ENCODE results near the gene MRPS18A. TPM values are rescaled to one million over a fixed set of nuclear protein-coding genes. Genes with fewer than 3 reads are reported as not detected.
A peak's percentile ranks its signal among the peaks of the same experiment; 100 is the strongest.

The MRPS18A gene
- total and polyA plus RNA-seq, 3 donors from 2014 or later = 37.5 to 63.0 (median 48.6) TPM

DNA sequence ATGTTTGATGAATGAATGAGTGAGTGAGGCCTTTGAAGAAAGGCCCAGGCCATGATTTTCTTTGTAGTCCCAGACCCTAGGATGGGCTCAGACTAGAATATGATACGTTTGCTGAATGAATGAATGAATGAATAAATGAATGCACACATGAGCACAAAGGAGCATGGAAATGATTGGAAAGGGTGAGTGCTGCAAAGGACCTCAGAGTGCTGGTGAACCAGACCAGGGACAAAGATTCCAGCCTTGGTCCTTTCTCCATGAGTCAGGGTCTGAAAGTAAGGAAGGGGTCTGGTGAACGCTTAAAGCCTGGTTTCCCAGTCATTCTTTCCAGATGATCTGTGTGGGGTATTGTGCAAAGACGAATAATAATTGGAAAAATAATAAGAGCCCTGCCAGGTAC is 40.0 kb upstream of the MRPS18A start:
- intact Hi-C loops (cut with DNase I; ENCODE audit: low total_unique reads) = no loop called here
- TF ChIP-seq POLR2A (IDR thresholded peaks at IDR 0.05) (no peak), CTCF (IDR thresholded peaks at IDR 0.05) (no peak)
- Histone ChIP-seq H3K4me3 (no peak overlapping the region), H3K27ac (no peak overlapping the region), H3K9me3 (no peaks in the 10 kb centered on the region), H3K4me1 (no peaks in the 10 kb centered on the region), H3K36me3 (ENCODE audit: low read depth, missing control alignments) (no peaks in the 10 kb centered on the region), H3K27me3 (no peaks in the 10 kb centered on the region)
- DNase-seq = no peak
- WGBS, 2 donors = 72 to 77% methylated on average over 3 of the region's 3 CpGs

GRCh38 chr6:43725643-43726580 is 38.3 kb upstream of the MRPS18A start:
- WGBS, 2 donors = 88 to 93% methylated on average over 7 of the region's 7 CpGs
- no peak overlapping the region for H3K27ac ChIP-seq
- no peak for DNase-seq
- H3K4me1 ChIP-seq = no peaks in the 10 kb centered on the region
- H3K27me3 ChIP-seq = no peaks in the 10 kb centered on the region
- no peaks in the 10 kb centered on the region for H3K36me3 ChIP-seq (ENCODE audit: low read depth, missing control alignments)
- no peaks in the 10 kb centered on the region for H3K9me3 ChIP-seq
- TF ChIP-seq POLR2A (IDR thresholded peaks at IDR 0.05) (no peak), CTCF (IDR thresholded peaks at IDR 0.05) (no peak)
- no peak overlapping the region for H3K4me3 ChIP-seq
- intact Hi-C loops (cut with DNase I; ENCODE audit: low total_unique reads) = no loop called here

GRCh38 chr6:43724914-43725642 is 37.5 kb upstream of the MRPS18A start:
- DNase-seq = peak; percentile 50

GRCh38 chr6:43724354-43724753 is 36.8 kb upstream of the MRPS18A start:
- WGBS, 2 donors = 76 to 87% methylated on average over 2 of the region's 2 CpGs
- DNase-seq = no peak
- intact Hi-C loops (cut with DNase I; ENCODE audit: low total_unique reads) = no loop called here

More at GRCh38 chr6:43724914-43725642, 37.5 kb upstream of the MRPS18A start:
- 79 to 86% methylated on average over 7 to 17 of the region's 17 CpGs for WGBS, 2 donors
- Histone ChIP-seq H3K27me3 (no peaks in the 10 kb centered on the region), H3K4me1 (no peaks in the 10 kb centered on the region), H3K9me3 (no peaks in the 10 kb centered on the region), H3K36me3 (ENCODE audit: low read depth, missing control alignments) (no peaks in the 10 kb centered on the region), H3K27ac (no peak overlapping the region), H3K4me3 (no peak overlapping the region)
- intact Hi-C loops (cut with DNase I; ENCODE audit: low total_unique reads) = no loop called here
- no peak for TF ChIP-seq POLR2A (IDR thresholded peaks at IDR 0.05)
- no peak for TF ChIP-seq CTCF (IDR thresholded peaks at IDR 0.05)

More at GRCh38 chr6:43724354-43724753, 36.8 kb upstream of the MRPS18A start:
- TF ChIP-seq POLR2A (IDR thresholded peaks at IDR 0.05) (no peak), CTCF (IDR thresholded peaks at IDR 0.05) (no peak)
- no peak overlapping the region for H3K27ac ChIP-seq
- H3K4me1 ChIP-seq = no peaks in the 10 kb centered on the region
- no peaks in the 10 kb centered on the region for H3K9me3 ChIP-seq
- no peak overlapping the region for H3K4me3 ChIP-seq
- H3K36me3 ChIP-seq (ENCODE audit: low read depth, missing control alignments) = no peaks in the 10 kb centered on the region
- no peaks in the 10 kb centered on the region for H3K27me3 ChIP-seq

Measured in testis (tissue), 3 donors.